Measurements from ENCODE around the gene SNRNP25.

GRCh38 chr16:86483-86952 lies 32.9 kb downstream of the SNRNP25 start:
- TF ChIP-seq CTCF (IDR thresholded peaks at IDR 0.05), result no peak
- TF ChIP-seq POLR2A (IDR thresholded peaks at IDR 0.05), result no peak
- TF ChIP-seq EP300 (IDR thresholded peaks at IDR 0.05), result no peak
- TF ChIP-seq POLR2AphosphoS5 (IDR thresholded peaks at IDR 0.05), result no peak

Measured in sigmoid colon (tissue), 4 donors.